IMR-90 (cell line): ENCODE results near the gene CMIP.

Experiments
- BHLHE40 ChIP-seq: fragments of 150-350 bp; IDR thresholded peaks from 2 replicates; pipeline ENCODE4 v1.6.1; 2016; ENCODE audit warnings: mild to moderate bottlenecking, low read depth, low read length
- CEBPB ChIP-seq: IDR thresholded peaks from 2 replicates; pipeline ENCODE4 v1.6.1; 2012; ENCODE audit warnings: low read depth, low read length, improper control_type of control experiment
- CHD1 ChIP-seq: IDR thresholded peaks from 2 replicates; pipeline ENCODE4 v1.6.1; 2012; ENCODE audit warnings: low read depth, low read length, improper control_type of control experiment
- CTCF ChIP-seq: conservative IDR thresholded peaks from 2 replicates; pipeline ENCODE4 v1.5.1; 2012; ENCODE audit warnings: mild to moderate bottlenecking, low read depth, low read length, improper control_type of control experiment
- ELK1 ChIP-seq: fragments of 150-350 bp; IDR thresholded peaks from 2 replicates; pipeline ENCODE4 v1.6.1; 2016; ENCODE audit warnings: low read depth, mild to moderate bottlenecking, low read length, moderate library complexity, borderline replicate concordance
- FOS ChIP-seq: fragments of 150-350 bp; IDR thresholded peaks from 2 replicates; pipeline ENCODE4 v1.6.1; 2016; ENCODE audit warnings: low read depth, low read length
- MAFK ChIP-seq: IDR thresholded peaks from 2 replicates; pipeline ENCODE4 v1.6.1; 2012; ENCODE audit warnings: low read depth, low read length, improper control_type of control experiment
- MXI1 ChIP-seq: IDR thresholded peaks from 2 replicates; pipeline ENCODE4 v1.6.1; 2012; ENCODE audit warnings: low read depth, mild to moderate bottlenecking, low read length, moderate library complexity, borderline replicate concordance
- POLR2A ChIP-seq: IDR thresholded peaks from 2 replicates; pipeline ENCODE4 v1.6.1; 2012; ENCODE audit warnings: mild to moderate bottlenecking, low read depth, low read length
- RAD21 ChIP-seq: IDR thresholded peaks from 2 replicates; pipeline ENCODE4 v1.6.1; 2012; ENCODE audit warnings: low read length, improper control_type of control experiment
- RCOR1 ChIP-seq: IDR thresholded peaks from 2 replicates; pipeline ENCODE4 v1.6.1; 2012; ENCODE audit warnings: mild to moderate bottlenecking, low read length, improper control_type of control experiment; ENCODE audit not compliant: insufficient replicate concordance
- RFX5 ChIP-seq: IDR thresholded peaks from 2 replicates; pipeline ENCODE4 v1.8.0; 2012; ENCODE audit warnings: low read depth, mild to moderate bottlenecking, low read length, moderate library complexity
- SMC3 ChIP-seq: fragments of 150-350 bp; IDR thresholded peaks from 2 replicates; pipeline ENCODE4 v1.6.1; 2016; ENCODE audit warnings: low read depth, mild to moderate bottlenecking, antibody characterized with exemption, low read length, moderate library complexity
- USF2 ChIP-seq: fragments of 150-350 bp; IDR thresholded peaks from 2 replicates; pipeline ENCODE4 v1.6.1; 2017; ENCODE audit warnings: mild to moderate bottlenecking, antibody characterized with exemption, low read length, low read depth

- TF ChIP-seq RFX5 (no peak), CTCF (no peak), POLR2A (no peak), CEBPB (no peak), MXI1 (no peak), USF2 (no peak), MAFK (no peak), ELK1 (no peak), RCOR1 (no peak), BHLHE40 (no peak), SMC3 (no peak), RAD21 (no peak), FOS (no peak), CHD1 (no peak)
Measured at GRCh38 chr16:81661082-81661481, 216.5 kb downstream of the CMIP start.
